Pericardium fibroblast (primary cell): Measurements from ENCODE around the gene DUS1L. TPM values are rescaled to one million over a fixed set of nuclear protein-coding genes. Genes with fewer than 3 reads are reported as not detected.

Source experiments
- total RNA-seq: library from RNA; depleted of rRNA; stranded (reverse); fragments of >200 nt; gene quantifications from 2 replicates; pipeline ENCODE4 v1.2.3, GENCODE V29; 2015

DUS1L gene
- total RNA-seq, result 30.2 and 57.8 TPM in 2 replicates

DNA sequence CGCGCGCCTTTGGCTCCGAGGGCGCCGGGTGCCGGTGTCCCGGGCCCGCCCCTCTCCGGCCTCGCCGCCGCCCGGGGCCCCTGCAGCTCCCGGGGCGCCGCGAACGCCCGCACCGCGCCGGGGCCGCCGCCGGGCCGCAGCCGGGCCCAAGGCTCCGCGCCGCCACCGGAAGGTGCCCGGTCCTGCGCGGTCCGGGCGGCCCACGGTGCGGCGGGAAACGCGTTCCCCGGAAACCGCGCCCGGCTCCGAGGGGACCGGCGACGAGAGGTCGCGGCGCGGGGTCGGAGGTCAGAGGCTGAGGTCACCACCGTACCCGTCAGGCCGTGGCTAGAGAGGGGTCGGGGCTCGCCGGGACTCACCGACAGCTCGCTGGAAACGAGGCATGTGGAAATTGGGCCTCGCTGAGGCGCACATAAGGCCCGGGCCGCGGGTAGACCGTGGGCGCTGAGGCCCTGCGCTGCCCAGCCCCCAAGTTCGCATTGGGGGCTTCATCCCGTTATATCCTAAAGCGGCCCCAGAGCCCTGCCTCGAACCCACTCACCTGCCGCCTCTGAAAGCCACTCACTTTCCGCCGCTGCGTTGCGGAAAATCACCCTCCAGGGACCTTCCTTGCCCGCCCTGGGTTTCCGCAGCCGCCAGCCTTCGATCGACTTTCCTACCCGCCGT lies at the start of gene DUS1L:
Gene DUS1L (minus strand): TSS at position 167 of the 666 bp plus-strand sequence. CDS start 745 bp downstream, outside the sequence.

DNA sequence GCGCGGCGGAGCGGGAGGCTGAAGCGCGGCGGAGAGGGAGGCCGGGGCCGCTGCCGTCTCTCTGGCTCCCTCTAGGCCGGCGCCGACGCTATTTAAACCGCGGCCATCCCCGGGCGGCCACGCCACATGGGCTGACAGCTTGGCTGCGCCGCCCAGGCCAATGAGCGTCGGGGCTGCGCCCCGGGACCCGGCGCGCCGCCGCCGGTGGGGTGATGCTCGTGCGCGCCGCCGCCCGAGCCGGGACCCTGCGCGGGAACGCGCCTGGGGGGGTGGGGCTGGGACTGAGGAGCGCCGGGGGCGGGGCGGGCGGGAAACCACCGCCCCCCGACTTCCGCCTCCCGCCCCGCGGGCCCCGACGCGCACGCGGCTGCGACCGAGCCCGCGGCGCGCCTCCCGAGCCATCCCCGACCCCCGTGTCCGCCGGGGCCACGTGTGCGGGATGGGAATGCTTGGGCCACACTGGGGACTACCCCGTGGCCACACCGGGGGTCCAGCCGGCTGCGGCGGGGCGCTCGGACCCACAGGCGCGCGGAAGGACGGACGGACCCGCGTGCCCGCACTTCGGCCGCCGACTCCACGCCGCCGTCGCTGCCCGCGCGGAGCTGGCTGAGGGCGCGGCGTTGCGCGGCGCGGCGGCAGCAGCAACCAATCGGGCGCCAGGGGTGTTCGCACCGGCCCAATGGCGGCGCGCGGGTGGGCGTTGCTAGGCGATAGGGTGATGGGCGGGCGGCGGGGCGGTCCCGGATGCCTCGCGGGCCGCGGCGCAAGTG lies 32.8 kb upstream of the DUS1L start, which contains the start of gene FASN:
Gene FASN (minus strand): TSS at position 68 of the 770 bp plus-strand sequence. CDS start 1,791 bp downstream, outside the sequence.

DNA sequence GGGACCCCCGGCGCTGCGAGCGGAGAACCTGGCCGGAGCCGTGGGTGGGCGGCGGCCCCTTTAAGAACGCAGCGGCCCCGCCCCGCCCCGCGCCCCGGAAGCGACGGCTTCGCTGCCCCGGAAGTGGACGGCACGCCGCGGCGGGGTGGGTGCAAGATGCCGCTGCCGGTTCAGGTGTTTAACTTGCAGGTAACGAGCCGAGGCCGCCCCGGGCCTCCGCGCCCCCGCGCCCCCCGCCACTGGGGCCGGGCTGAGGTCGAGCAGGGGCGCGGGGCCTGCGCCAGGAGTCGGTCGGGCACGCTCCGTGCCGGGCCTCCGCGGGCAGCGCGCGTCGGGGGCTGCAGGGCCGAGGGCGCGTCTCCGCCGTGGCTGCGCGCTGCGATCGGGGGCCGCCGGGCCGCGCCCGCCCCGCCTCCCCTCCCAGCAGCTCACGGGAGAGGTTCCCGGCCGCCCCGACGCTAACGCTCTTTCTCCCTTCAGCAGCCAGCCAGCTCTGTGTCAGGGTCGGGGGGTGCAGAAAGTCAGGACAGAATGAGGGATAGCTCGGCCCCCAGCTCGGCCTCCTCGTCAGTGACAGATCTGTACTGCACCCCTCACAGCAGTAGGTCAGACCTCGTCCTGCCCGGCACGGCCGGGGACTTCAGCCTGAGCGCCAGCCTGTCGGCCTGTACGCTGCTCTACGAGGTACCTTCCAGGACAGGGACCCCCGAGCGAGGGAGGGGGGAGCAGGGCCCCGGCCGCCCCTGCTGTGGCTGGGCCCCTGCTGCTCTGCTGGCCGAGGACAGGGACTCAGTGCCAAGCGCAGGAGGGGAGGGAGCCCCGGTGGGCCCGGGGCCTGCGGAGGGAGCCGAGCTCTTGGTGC lies 13.6 kb downstream of the DUS1L start, which contains the start of the genes GPS1 and RFNG:
Gene GPS1 (plus strand): TSS at position 123 of the 862 bp plus-strand sequence. CDS start 34 bp downstream, at position 157.
Gene RFNG (minus strand): TSS at position 36 of the 862 bp plus-strand sequence. CDS start 45 bp downstream, outside the sequence.

DNA sequence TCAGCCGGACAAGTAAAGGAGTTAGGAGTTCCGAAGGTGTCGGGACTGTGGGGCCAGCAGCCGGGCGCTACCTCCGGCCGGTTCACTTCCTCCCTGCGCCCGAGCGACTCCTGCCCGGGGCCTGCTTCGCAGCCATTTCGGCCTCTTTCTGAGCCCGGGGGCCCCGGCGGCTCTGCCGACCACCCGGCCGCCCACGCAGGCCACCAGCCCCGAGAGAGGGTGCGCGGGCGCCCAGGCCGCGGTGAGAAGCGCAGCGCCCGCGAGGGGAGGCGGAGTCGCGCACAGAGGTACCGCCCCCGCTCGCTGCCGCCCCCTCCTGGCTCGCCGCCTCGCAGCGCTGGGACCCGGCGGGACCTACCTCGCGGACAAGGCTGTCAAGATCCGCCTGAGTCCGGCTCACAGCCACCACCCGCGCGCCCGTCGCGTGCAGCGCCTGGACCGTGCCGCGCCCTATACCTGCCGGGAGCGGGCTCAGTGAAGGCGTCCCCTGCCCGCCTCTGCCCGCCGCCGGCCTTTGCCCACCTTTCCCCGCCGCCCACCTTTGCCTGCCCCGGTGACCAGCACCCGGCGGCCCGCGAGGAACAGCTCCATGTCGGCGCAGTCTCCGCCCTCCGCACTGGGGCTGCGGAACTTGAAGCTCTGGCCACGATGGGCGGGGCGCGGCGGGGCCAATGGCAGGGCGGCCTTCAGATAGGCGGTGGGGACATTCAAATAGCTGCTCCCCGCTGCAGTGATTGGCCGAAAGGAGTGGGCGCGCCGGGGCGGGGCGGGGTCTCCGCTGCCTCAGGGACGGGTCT lies 28.3 kb downstream of the DUS1L start, which contains the start of gene DCXR:
Gene DCXR (minus strand): TSS at position 606 of the 797 bp plus-strand sequence. CDS start 15 bp downstream, at position 591.

DNA sequence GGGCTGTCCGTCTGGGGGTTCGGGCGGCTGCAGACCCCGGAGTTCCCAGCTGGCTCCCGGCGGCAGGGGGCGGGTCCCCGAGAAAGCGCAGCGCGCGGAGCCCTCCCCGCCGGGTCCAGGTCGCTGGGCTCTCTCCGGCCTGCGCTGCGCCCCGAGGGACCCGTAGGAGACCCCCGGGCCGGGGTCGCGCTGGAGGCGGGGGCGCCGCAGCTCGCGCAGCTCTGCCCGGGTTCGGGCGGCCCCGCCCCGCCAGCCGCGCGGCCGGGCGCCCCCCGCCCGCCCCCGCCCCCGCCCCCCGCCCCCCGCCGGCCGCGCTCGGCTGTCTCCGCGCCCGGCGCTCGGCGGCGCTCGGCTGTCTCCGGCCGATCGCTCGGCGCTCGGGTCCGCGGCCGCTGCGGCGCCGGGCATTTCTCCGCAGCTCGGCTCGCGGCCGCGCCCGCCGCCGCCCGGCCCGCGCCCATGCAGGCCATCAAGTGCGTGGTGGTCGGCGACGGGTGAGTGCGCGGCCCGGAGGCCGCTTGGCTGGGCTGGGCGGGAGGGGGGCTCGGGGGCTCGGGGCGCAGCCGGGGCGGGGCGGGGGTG lies 34.2 kb downstream of the DUS1L start, which contains the start of gene RAC3:
Gene RAC3 (plus strand): TSS at position 376 of the 582 bp plus-strand sequence. CDS start 84 bp downstream, at position 460.

DNA sequence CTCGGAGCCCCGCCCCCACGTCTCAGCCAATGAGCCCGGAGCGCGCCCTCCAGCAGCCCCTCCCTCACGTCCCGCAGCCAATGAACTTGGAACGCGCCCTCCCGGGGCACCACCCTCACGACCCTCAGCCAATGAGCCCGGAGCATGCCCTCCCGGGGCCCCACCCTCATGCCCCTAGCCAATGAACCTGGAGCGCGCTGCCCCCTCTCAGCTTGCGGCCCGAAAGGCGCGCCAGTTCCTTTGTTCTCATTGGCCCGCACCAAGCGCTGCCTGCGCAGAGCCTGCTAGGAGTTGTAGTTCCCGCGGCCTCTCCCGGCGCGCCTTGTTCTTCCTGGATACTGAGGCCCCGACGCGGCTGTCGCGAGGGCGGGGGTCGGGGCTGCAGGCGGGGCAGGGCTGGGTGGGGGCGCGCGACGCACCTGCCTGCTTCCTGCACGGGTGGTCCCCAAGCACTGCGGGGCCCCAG lies 42.6 kb downstream of the DUS1L start, which contains the start of gene LRRC45:
Gene LRRC45 (plus strand): TSS at position 325 of the 466 bp plus-strand sequence. CDS start 339 bp downstream, outside the sequence.

DNA sequence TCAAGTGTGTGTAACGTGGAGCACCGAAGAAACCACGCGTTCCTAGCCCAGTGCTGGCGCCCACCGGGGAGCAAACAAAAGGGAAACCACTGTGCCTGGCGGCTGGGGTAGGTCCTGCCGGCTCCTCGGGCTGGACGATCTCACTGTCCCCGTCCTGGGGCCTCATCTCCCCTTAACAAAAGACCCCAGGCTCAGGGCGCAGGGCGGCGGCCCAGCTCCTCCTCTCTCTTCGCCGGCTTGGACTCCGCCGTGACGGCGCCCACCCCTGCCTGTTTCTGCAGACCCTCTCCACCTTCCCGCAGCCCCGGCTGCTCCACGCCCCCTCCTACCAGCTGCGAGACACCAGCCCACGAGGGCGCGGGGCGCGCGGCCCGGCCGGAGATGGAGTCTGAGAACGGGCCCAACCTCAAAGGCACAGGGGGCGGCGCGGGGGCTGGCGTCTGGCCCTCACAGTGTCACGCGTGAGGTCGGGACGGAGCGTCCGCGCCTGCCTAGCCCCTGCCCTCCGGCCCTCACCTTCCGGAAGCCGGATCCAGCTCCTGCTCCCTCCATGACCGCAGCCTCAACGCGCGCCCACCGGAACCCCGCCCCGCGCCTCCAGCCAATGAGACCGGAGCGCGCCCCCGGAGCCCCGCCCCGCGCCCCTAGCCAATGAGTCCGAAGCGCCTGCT lies 43.2 kb downstream of the DUS1L start, which contains the start of gene CENPX:
Gene CENPX (minus strand): TSS at position 569 of the 671 bp plus-strand sequence. CDS start 17 bp downstream, at position 552.

Other genes with a start within 250 kb of the DUS1L start
- 131 and 142 TPM in 2 replicates for gene MCRIP1, start 232.5 kb downstream of the DUS1L start, total RNA-seq
- gene PPP1R27, start 230.8 kb downstream of the DUS1L start, total RNA-seq, result not detected in 2 replicates
- gene P4HB, start 205.3 kb downstream of the DUS1L start, total RNA-seq, result 1,324 and 2,574 TPM in 2 replicates
- 174 and 302 TPM in 2 replicates for gene ARHGDIA, start 194.5 kb downstream of the DUS1L start, total RNA-seq
- gene ALYREF, start 174.2 kb downstream of the DUS1L start, total RNA-seq, result 83.6 and 98.5 TPM in 2 replicates
- gene ANAPC11, start 174.1 kb downstream of the DUS1L start, total RNA-seq, result 192 and 206 TPM in 2 replicates
- gene NPB, start 163.6 kb downstream of the DUS1L start, total RNA-seq, result 1.1 and 2.0 TPM in 2 replicates
- gene PCYT2, start 154.4 kb downstream of the DUS1L start, total RNA-seq, result 61.2 and 85.8 TPM in 2 replicates
- gene SIRT7, start 147.6 kb downstream of the DUS1L start, total RNA-seq, result 10.7 and 10.8 TPM in 2 replicates
- 14.4 and 23.2 TPM in 2 replicates for gene MAFG, start 138.1 kb downstream of the DUS1L start, total RNA-seq
- 121 and 144 TPM in 2 replicates for gene PYCR1, start 128.5 kb downstream of the DUS1L start, total RNA-seq
- gene MYADML2, start 118.6 kb downstream of the DUS1L start, total RNA-seq, result not detected in 2 replicates
- gene NOTUM, start 104.6 kb downstream of the DUS1L start, total RNA-seq, result not detected in 2 replicates
- gene ASPSCR1, start 88.2 kb downstream of the DUS1L start, total RNA-seq, result 13.2 and 15.6 TPM in 2 replicates
- 44.6 and 69.1 TPM in 2 replicates for gene CENPX, start 42.9 kb downstream of the DUS1L start, total RNA-seq
- gene LRRC45, start 42.5 kb downstream of the DUS1L start, total RNA-seq, result 14.4 and 15.6 TPM in 2 replicates
- gene RAC3, start 34.1 kb downstream of the DUS1L start, total RNA-seq, result 17.4 and 21.6 TPM in 2 replicates
- gene DCXR, start 28.1 kb downstream of the DUS1L start, total RNA-seq, result 91.7 and 113 TPM in 2 replicates
- 51.6 and 58.4 TPM in 2 replicates for gene RFNG, start 14.0 kb downstream of the DUS1L start, total RNA-seq
- 78.2 and 81.1 TPM in 2 replicates for gene GPS1, start 13.9 kb downstream of the DUS1L start, total RNA-seq
- gene FASN, start 32.4 kb upstream of the DUS1L start, total RNA-seq, result 108 and 137 TPM in 2 replicates
- 7.6 and 9.7 TPM in 2 replicates for gene CCDC57, start 147.0 kb upstream of the DUS1L start, total RNA-seq
- 107 and 296 TPM in 2 replicates for gene SLC16A3, start 163.2 kb upstream of the DUS1L start, total RNA-seq
- 31.6 and 37.3 TPM in 2 replicates for gene CSNK1D, start 207.9 kb upstream of the DUS1L start, total RNA-seq